SK-N-MC (cell line): ENCODE results near the gene DRC3.
"Not testable (repeated sequence)": the region's sequence is repeated elsewhere in the genome, so short reads cannot be mapped to it uniquely, and the experiment has no call there.

Experiments used
- DNase-seq: peaks from one replicate; pipeline ENCODE4 v3.0.0-alpha.2; 2011; ENCODE audit warnings: low read depth, low spot score
- H3K27ac ChIP-seq: fragments of 200-600 bp; sonication (generic); 2 replicates; pipeline ENCODE4 v1.5.1; 2016; ENCODE audit warnings: mixed run types
- H3K36me3 ChIP-seq: fragments of 200-600 bp; sonication (generic); 2 replicates; pipeline ENCODE4 v1.6.1; 2017; ENCODE audit warnings: antibody characterized with exemption, low read length, mixed read lengths; ENCODE audit not compliant: insufficient read depth
- H3K4me3 ChIP-seq: fragments of 200-600 bp; sonication (generic); 2 replicates; pipeline ENCODE4 v1.5.1; 2016
- H3K9ac ChIP-seq: fragments of 200-600 bp; sonication (generic); 2 replicates; pipeline ENCODE4 v1.8.0; 2017; ENCODE audit warnings: mixed run types, mixed read lengths; ENCODE audit not compliant: insufficient read length
- H3K9me3 ChIP-seq: fragments of 200-600 bp; sonication (generic); 2 replicates; pipeline ENCODE4 v1.6.1; 2017; ENCODE audit warnings: low read depth, mild to moderate bottlenecking, antibody characterized with exemption, low read length, moderate library complexity, mixed read lengths
- EZH2 ChIP-seq: fragments of 200-600 bp; sonication (generic); IDR thresholded peaks from one replicate; pipeline ENCODE4 v1.6.1; 2017; ENCODE audit warnings: antibody characterized with exemption
- FOXP2 ChIP-seq: optimal IDR thresholded peaks from 2 replicates; pipeline ENCODE3; 2011; ENCODE audit warnings: mild to moderate bottlenecking, moderate library complexity; ENCODE audit not compliant: insufficient read depth; ENCODE audit errors: extremely low read length, control extremely low read depth
- POLR2AphosphoS5 ChIP-seq: IDR thresholded peaks from 2 replicates; pipeline ENCODE4 v1.6.1; 2012; ENCODE audit warnings: mild to moderate bottlenecking, low read depth, low read length, borderline replicate concordance

The DRC3 gene

DNA sequence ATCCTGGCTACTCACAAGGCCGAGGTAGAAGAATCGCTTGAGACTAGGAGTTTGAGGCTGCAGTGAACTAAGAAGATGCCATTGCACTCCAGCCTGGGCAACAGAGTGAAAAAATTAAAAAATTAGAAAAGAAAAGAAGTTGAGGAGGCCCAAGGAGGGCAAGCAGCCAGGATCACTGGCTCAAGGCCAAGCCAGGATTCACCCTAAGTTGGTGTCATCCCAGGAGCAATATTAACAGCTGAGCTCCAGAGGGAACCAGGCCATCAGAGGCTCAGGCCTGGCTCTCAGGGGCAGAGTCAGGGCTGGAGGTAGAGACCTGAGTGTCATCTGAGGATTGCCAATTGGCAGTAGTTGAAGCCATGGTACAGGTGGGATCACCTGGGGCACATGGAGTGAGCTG, 20.7 kb downstream of the DRC3 start:
- H3K9me3 ChIP-seq: no peaks in the 10 kb centered on the region
- DNase-seq: no peak

DNA sequence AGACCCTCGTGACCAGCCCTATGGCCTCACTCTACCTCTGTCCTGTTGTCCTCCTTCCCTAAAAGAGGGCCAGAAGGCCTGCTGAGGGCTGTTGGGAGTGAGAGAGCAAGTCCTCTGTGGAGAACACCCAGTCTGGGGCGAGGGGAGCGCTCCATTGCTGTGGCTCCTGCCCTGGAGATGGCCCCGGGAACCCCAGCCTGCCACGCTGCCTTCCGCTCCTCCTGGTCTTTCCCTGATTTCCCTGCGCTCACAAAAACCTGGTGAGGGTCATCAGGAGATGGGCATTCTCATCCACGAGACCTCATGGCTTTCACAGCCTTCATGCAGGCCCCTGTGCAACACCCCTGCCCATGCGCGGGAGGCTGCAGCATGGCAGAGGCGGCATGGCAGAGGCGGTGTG, 21.2 kb downstream of the DRC3 start:
- H3K9me3 ChIP-seq: no peaks in the 10 kb centered on the region
- DNase-seq: no peak
- TF ChIP-seq POLR2AphosphoS5 (no peak), EZH2 (no peak), FOXP2 (no peak)
- no peaks in the 10 kb centered on the region for H3K36me3 ChIP-seq
- no peak overlapping the region for H3K9ac ChIP-seq
- no peak overlapping the region for H3K4me3 ChIP-seq
- H3K27ac ChIP-seq: no peak overlapping the region

More for the DNA sequence above, 20.7 kb downstream of the DRC3 start:
- Histone ChIP-seq H3K27ac (no peak overlapping the region), H3K4me3 (no peak overlapping the region), H3K9ac (no peak overlapping the region), H3K36me3 (no peaks in the 10 kb centered on the region)
- TF ChIP-seq FOXP2 (no peak), POLR2AphosphoS5 (no peak), EZH2 (no peak)

DNA sequence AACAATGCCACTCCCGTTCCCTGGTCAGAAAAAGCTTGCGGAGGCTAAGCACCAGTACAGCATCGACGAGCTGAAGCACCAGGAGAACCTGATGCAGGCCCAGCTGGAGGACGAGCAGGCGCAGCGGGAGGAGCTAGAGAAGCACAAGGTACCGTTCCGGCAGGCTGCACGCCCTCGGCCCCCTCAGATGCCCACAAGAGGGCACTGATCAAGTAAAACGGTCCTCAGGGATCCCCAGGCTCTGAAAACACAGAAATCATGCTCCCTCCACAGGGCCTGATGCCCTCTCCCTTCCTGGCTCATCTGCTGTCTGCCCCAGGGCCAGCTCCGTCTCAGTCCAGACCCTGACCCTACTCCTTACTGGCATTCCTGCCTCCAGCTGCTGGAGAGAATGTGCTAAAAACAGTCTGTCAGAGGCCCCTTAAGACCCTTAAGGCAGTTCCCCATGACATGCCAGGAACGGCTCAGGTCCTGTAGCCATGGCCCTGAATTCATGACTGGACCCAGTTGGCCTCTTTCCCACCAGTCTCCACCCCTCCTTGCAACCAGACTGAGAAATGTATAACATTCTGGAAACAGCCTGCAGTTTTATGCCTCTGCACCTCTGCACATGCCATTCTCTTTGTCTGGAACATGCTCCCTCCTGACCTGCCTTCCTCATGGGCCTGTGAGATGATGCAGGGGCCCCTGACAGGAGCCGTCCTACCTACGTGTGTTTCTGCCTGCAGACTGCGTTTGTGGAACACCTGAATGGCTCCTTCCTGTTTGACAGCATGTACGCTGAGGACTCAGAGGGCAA, 21.8 kb downstream of the DRC3 start:
- Histone ChIP-seq H3K9me3 (no peaks in the 10 kb centered on the region), H3K36me3 (no peaks in the 10 kb centered on the region), H3K9ac (no peak overlapping the region), H3K4me3 (no peak overlapping the region), H3K27ac (no peak overlapping the region)
- TF ChIP-seq FOXP2: no peak
- no peak for TF ChIP-seq EZH2
- TF ChIP-seq POLR2AphosphoS5: no peak
- no peak for DNase-seq

DNA sequence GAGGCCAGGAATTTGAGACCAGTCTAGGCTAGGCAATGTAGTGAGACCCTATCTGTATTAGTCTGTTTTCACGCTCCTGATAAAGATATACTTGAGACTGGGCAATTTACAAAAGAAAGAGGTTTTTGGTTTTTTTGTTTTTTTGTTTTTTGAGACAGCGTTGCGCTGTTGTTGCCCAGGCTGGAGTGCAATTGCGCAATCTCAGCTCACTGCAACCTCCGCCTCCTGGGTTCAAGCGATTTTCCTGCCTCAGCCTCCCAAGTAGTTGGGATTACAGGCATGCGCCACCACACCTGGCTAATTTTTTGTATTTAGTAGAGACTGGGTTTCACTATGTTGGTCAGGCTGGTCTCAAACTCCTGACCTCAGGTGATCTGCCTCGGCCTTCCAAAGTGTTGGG, 23.2 kb downstream of the DRC3 start:
- not testable (repeated sequence) for H3K27ac ChIP-seq, DNase-seq, H3K9me3 ChIP-seq, H3K9ac ChIP-seq, H3K4me3 ChIP-seq, H3K36me3 ChIP-seq

GRCh38 chr17:17998934-17999333, 26.3 kb downstream of the DRC3 start:
- H3K9me3 ChIP-seq: no peaks in the 10 kb centered on the region
- H3K4me3 ChIP-seq: no peak overlapping the region
- H3K36me3 ChIP-seq: no peaks in the 10 kb centered on the region
- H3K9ac ChIP-seq: no peak overlapping the region
- H3K27ac ChIP-seq: no peak overlapping the region
- TF ChIP-seq FOXP2 (no peak), POLR2AphosphoS5 (no peak), EZH2 (no peak)
- no peak for DNase-seq

GRCh38 chr17:17999364-18000029, 26.8 kb downstream of the DRC3 start:
- TF ChIP-seq EZH2 (no peak), POLR2AphosphoS5 (no peak), FOXP2 (no peak)
- DNase-seq: no peak
- no peak overlapping the region for H3K27ac ChIP-seq

GRCh38 chr17:18000030-18000408, 27.4 kb downstream of the DRC3 start:
- Histone ChIP-seq H3K9ac (no peak overlapping the region), H3K4me3 (no peak overlapping the region), H3K36me3 (no peaks in the 10 kb centered on the region), H3K27ac (no peak overlapping the region), H3K9me3 (no peaks in the 10 kb centered on the region)
- TF ChIP-seq EZH2: no peak
- TF ChIP-seq POLR2AphosphoS5: no peak
- no peak for TF ChIP-seq FOXP2
- DNase-seq: no peak

More at GRCh38 chr17:17999364-18000029, 26.8 kb downstream of the DRC3 start:
- H3K9ac ChIP-seq: no peak overlapping the region
- H3K4me3 ChIP-seq: no peak overlapping the region
- H3K9me3 ChIP-seq: no peaks in the 10 kb centered on the region
- no peaks in the 10 kb centered on the region for H3K36me3 ChIP-seq

GRCh38 chr17:18002171-18002570, 29.5 kb downstream of the DRC3 start:
- H3K27ac ChIP-seq: no peak overlapping the region
- DNase-seq: no peak
- no peaks in the 10 kb centered on the region for H3K9me3 ChIP-seq
- no peak overlapping the region for H3K9ac ChIP-seq
- no peak for TF ChIP-seq EZH2
- TF ChIP-seq POLR2AphosphoS5: no peak
- no peak for TF ChIP-seq FOXP2
- H3K4me3 ChIP-seq: no peak overlapping the region
- H3K36me3 ChIP-seq: no peaks in the 10 kb centered on the region
